ENCODE data around the gene EIF1.
A peak's percentile ranks its signal among the peaks of the same experiment; 100 is the strongest.
"Not testable (repeated sequence)": the region's sequence is repeated elsewhere in the genome, so short reads cannot be mapped to it uniquely, and the experiment has no call there.

Gene EIF1
- 343 to 1,262 (median 457) reads per million in 9 experiments for total RNA-seq

- H3K4me1 Mint-ChIP-seq (ENCODE audit: low read depth in 2 of 2) = peaks cover 17 to 25% of the 10 kb centered on the region in 2 donors
- DNase-seq = peak; percentile 100
- H3K27me3 Mint-ChIP-seq = no peaks in the 10 kb centered on the region
- no peaks in the 10 kb centered on the region for H3K9me3 Mint-ChIP-seq
- peaks cover 56% of the 10 kb centered on the region for H3K36me3 Mint-ChIP-seq (ENCODE audit: insufficient read depth)
- peak within 1 kb of the TSS; percentile 100 for H3K27ac Mint-ChIP-seq
- H3K4me3 Mint-ChIP-seq = peak within 1 kb of the TSS; percentile 98
- ATAC-seq (replicated peaks) = peak; percentile 72
Measured at GRCh38 chr17:41688641-41689496, at the start of gene EIF1. TSS of gene EIF1 (plus strand) at chr17:41688885. CDS start at chr17:41689039, 154 bp downstream.

DNA sequence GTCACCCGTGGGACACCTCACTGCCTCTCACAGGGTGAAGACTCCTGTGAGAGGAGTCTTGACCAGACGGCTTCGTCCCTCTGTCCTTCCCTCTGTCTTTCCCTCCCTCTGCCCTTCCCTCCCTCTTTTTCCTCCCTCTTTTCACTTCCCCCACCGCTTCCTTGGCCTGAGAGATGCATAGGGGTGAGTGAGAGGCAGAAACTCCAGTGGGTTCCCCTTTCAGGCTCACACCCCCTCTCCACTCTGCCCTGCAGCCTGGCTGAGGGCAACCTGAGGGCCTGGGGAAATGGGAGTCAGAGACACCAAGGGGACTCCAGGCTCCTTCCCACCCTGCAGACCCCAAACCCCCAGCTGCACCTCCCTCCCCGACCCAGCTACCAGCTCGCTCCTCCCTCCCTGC, 49.7 kb upstream of the EIF1 start:
- no peaks in the 10 kb centered on the region for H3K36me3 Mint-ChIP-seq (ENCODE audit: insufficient read depth)
- peaks cover 0 to 23% of the 10 kb centered on the region in 2 donors for H3K27me3 Mint-ChIP-seq
- no peaks in the 10 kb centered on the region for H3K4me1 Mint-ChIP-seq (ENCODE audit: low read depth in 2 of 2)
- H3K9me3 Mint-ChIP-seq = no peaks in the 10 kb centered on the region
- ATAC-seq (replicated peaks) (no peak), DNase-seq (no peak)
- no peak overlapping the region for H3K27ac Mint-ChIP-seq
- H3K4me3 Mint-ChIP-seq = no peak overlapping the region

GRCh38 chr17:41639492-41640473, 48.9 kb upstream of the EIF1 start:
- Mint-ChIP-seq H3K27ac (no peak overlapping the region), H3K4me1 (ENCODE audit: low read depth in 2 of 2) (no peaks in the 10 kb centered on the region), H3K27me3 (peaks cover 0 to 23% of the 10 kb centered on the region in 2 donors), H3K9me3 (no peaks in the 10 kb centered on the region), H3K36me3 (ENCODE audit: insufficient read depth) (no peaks in the 10 kb centered on the region), H3K4me3 (no peak overlapping the region)
- ATAC-seq (replicated peaks) (no peak), DNase-seq (no peak)

DNA sequence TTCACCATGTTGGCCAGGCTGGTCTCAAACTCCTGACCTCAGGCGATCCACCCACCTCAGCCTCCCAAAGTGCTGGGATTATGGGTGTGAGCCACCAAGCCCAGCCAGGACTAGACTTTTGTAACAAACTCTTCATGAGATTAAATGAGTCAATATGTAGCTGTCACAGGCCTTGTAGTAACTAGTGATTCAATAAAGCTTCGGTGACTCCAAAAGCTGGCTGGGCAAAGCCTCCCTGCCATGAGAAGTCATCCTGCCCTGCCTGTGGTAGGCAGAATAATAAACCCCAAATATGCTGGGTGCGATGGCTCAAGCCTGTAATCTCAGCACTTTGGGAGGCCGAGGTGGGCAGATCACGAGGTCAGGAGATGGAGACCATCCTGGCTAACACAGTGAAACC, 48.1 kb upstream of the EIF1 start:
- not testable (repeated sequence) for H3K4me1 Mint-ChIP-seq (ENCODE audit: low read depth in 2 of 2); ATAC-seq (replicated peaks); H3K4me3 Mint-ChIP-seq; DNase-seq; H3K27ac Mint-ChIP-seq; H3K9me3 Mint-ChIP-seq; H3K36me3 Mint-ChIP-seq (ENCODE audit: insufficient read depth)
- peaks cover 0 to 28% of the 10 kb centered on the region in 2 donors for H3K27me3 Mint-ChIP-seq

DNA sequence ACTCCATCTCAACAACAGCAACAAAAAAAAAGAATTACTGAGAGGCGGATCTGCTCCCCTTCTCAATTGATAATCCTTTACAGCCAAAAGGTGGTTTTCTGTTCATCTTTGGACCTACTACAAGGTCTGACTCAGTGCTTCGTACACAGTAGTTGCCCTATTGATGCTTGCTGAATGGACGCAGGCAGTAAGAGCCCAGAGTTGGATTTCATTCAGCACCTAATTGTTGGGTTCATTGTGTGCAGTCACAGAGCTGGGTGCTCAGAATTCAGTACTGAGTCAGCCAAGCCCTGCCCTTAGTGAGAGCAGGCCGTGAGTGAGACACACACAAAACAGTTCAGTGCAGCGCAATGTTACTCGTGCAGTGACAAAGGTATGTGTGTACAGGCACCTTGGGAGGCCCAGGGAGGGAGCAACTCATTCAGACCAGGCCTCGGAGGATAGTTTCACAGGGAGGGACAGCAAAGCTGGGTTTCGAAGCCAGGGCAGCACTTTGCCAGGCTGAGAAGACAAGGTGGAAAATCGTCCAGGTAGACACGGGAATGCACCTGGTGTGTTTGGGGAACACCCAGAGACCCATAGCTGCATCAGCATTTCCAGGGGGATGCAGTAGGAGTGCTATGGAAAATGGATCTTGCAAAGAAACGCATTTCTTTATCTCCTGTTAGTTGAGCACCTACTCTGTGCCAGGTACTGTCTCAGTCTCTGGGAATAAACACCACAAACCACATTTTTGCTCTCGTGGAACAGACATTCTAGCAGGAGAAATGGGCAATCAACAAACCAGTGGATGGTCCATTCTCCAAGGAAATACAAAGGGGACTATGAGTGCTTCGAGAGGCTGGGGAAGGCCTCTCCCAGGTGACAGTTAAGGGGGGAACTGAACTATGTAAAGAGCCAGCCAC, 46.2 kb upstream of the EIF1 start:
- ATAC-seq (replicated peaks) = no peak
- DNase-seq = no peak
- peaks cover 0 to 30% of the 10 kb centered on the region in 2 donors for H3K27me3 Mint-ChIP-seq
- peaks cover 2% of the 10 kb centered on the region for H3K36me3 Mint-ChIP-seq (ENCODE audit: insufficient read depth)
- H3K27ac Mint-ChIP-seq = peak overlapping the region; percentile 50 to 72
- no peak overlapping the region for H3K4me3 Mint-ChIP-seq
- no peaks in the 10 kb centered on the region for H3K9me3 Mint-ChIP-seq
- no peaks in the 10 kb centered on the region for H3K4me1 Mint-ChIP-seq (ENCODE audit: low read depth in 2 of 2)

GRCh38 chr17:41647038-41647813, 41.5 kb upstream of the EIF1 start:
- H3K36me3 Mint-ChIP-seq (ENCODE audit: insufficient read depth) = peaks cover 2% of the 10 kb centered on the region
- no peaks in the 10 kb centered on the region for H3K9me3 Mint-ChIP-seq
- peaks cover 10% of the 10 kb centered on the region in 2 donors for H3K4me1 Mint-ChIP-seq (ENCODE audit: low read depth in 2 of 2)
- no peak for ATAC-seq (replicated peaks)
- peaks cover 0 to 7% of the 10 kb centered on the region in 2 donors for H3K27me3 Mint-ChIP-seq
- H3K4me3 Mint-ChIP-seq = peak overlapping the region in 1 of 2 donors; percentile 26
- H3K27ac Mint-ChIP-seq = peak overlapping the region in 1 of 2 donors; percentile 12
- no peak for DNase-seq

GRCh38 chr17:41647940-41648410, 40.7 kb upstream of the EIF1 start:
- Mint-ChIP-seq H3K27ac (peak overlapping the region; percentile 39 to 76), H3K36me3 (ENCODE audit: insufficient read depth) (peaks cover 2% of the 10 kb centered on the region)

GRCh38 chr17:41648411-41649195, 40.1 kb upstream of the EIF1 start:
- no peaks in the 10 kb centered on the region for H3K9me3 Mint-ChIP-seq
- DNase-seq (peak; percentile 85 to 87 (median 86)), ATAC-seq (replicated peaks) (peak; percentile 90)
- peak overlapping the region; percentile 39 to 76 for H3K27ac Mint-ChIP-seq
- H3K27me3 Mint-ChIP-seq = peaks cover 0 to 7% of the 10 kb centered on the region in 2 donors
- H3K36me3 Mint-ChIP-seq (ENCODE audit: insufficient read depth) = peaks cover 2% of the 10 kb centered on the region
- peak overlapping the region in 1 of 2 donors; percentile 82 for H3K4me3 Mint-ChIP-seq
- peaks cover 10% of the 10 kb centered on the region in 2 donors for H3K4me1 Mint-ChIP-seq (ENCODE audit: low read depth in 2 of 2)

More at GRCh38 chr17:41647940-41648410, 40.7 kb upstream of the EIF1 start:
- Mint-ChIP-seq H3K4me3 (peak overlapping the region in 1 of 2 donors; percentile 82), H3K4me1 (ENCODE audit: low read depth in 2 of 2) (peaks cover 10% of the 10 kb centered on the region in 2 donors), H3K9me3 (no peaks in the 10 kb centered on the region), H3K27me3 (peaks cover 0 to 7% of the 10 kb centered on the region in 2 donors)
- DNase-seq = peak; percentile 88 to 89 (median 88)
- peak; percentile 79 for ATAC-seq (replicated peaks)

DNA sequence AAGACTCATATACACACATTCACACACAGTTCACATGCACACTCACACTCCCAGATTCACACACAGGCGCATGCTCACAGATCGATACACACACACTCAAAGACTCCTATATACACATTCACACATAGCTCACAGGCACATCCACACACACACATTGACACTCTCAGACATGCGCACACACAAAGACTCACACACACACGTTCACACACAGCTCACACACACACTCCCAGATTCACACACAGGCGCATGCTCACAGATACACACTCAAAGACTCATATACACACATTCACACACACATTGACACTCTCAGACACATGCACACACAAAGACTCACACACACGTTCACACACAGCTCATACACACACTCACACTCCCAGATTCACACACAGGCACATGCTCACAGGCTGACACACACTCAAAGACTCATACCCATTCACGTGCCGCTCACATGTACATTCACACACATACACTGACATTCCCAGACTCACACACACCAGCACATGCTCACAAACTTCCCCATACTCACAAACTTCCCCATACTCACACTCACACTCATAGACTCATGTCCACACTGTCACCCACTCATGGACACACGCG, 38.7 kb upstream of the EIF1 start:
- H3K4me3 Mint-ChIP-seq = no peak overlapping the region
- peaks cover 10% of the 10 kb centered on the region in 2 donors for H3K4me1 Mint-ChIP-seq (ENCODE audit: low read depth in 2 of 2)
- DNase-seq = no peak
- H3K27ac Mint-ChIP-seq = no peak overlapping the region
- no peaks in the 10 kb centered on the region for H3K9me3 Mint-ChIP-seq
- peaks cover 0 to 7% of the 10 kb centered on the region in 2 donors for H3K27me3 Mint-ChIP-seq
- H3K36me3 Mint-ChIP-seq (ENCODE audit: insufficient read depth) = peaks cover 2% of the 10 kb centered on the region
- ATAC-seq (replicated peaks) = no peak

DNA sequence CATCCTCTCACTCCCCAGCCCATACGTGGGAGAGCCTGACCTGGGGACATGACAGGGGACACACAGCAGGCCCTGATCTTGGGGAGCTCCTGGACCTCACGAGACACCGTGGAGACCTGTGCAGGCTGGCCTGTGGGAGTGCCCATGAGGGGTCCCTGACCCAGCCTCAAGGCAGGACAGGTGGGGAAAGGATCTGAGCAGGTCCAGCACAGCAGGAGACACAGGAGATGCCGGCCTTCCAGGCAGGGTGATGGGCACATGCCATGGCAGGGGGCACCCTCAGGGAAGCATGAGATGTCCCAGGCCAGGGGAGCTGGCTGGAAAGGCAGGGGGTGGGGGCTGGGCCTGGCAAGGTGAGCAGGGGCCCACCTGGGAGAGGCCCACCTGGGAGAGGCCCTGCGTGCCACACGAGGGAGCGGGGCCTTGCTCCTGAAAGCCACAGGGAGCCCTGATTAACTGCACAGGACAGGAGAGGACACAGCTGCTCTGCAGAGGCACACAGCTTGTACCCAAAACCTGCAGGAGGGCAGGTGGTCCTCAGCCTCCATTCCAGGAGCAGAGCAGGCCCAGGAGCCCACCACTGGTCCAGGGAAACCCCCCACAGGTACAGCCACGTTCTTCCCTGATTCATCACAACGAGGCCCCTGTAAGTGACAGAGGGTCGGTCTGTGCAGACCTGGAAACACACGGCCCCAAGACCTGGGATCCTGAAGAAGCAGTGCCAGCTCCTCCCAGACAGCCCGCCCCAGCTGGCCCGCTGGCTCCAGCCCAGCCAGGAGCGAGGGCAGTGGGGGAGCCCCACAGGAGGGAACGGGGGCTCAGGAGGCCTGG, 37.7 kb upstream of the EIF1 start:
- DNase-seq (no peak), ATAC-seq (replicated peaks) (no peak)
- Mint-ChIP-seq H3K36me3 (ENCODE audit: insufficient read depth) (no peaks in the 10 kb centered on the region), H3K4me1 (ENCODE audit: low read depth in 2 of 2) (peaks cover 10% of the 10 kb centered on the region in 2 donors), H3K27me3 (no peaks in the 10 kb centered on the region), H3K27ac (no peak overlapping the region), H3K9me3 (no peaks in the 10 kb centered on the region), H3K4me3 (no peak overlapping the region)

All from effector memory CD8-positive, alpha-beta T cell (primary cell).